Fibroblast of lung (primary cell): ENCODE results near the gene CTDP1.

Experiments used
- CTCF ChIP-seq, 2 donors: IDR thresholded peaks in 1 of 2; conservative IDR thresholded peaks in 1 of 2; 1 replicate in 1 of 2; 2 replicates in 1 of 2; pipeline ENCODE4 v1.5.1; 2011 to 2012; ENCODE audit warnings: low read length in 2 of 2, control low read depth in 1 of 2, inconsistent platforms in 1 of 2, low read depth in 1 of 2, mild to moderate bottlenecking in 1 of 2
- EZH2 ChIP-seq: IDR thresholded peaks from 2 replicates; pipeline ENCODE4 v1.5.1; 2012; ENCODE audit warnings: low read length, control low read depth, mild to moderate bottlenecking; ENCODE audit errors: missing control alignments

- TF ChIP-seq CTCF (conservative IDR thresholded peaks at IDR 0.05 in 1 of 2, IDR thresholded peaks at IDR 0.05 in 1 of 2; ENCODE audit: low read depth in 1 of 2, low read length in 2 of 2) (no peak), EZH2 (no peak)
Measured at GRCh38 chr18:79803611-79804051, 124.0 kb downstream of the CTDP1 start.
